NCI-H2107 (cell line): Measurements from ENCODE around the gene KAZN.

ENCODE experiments used
- DNase-seq: peaks from one replicate; lab custom pipeline; 2025; lab: John Stamatoyannopoulos, UW

KAZN gene

GRCh38 chr1:14743368-14743767 is 144.9 kb downstream of the KAZN start:
- no peak for DNase-seq

- DNase-seq: no peak
Observed at GRCh38 chr1:14745001-14745720, 146.7 kb downstream of the KAZN start.

GRCh38 chr1:14745789-14746188 is 147.3 kb downstream of the KAZN start:
- DNase-seq: no peak

- DNase-seq: no peak
Observed at GRCh38 chr1:14746393-14746792, 147.9 kb downstream of the KAZN start.

GRCh38 chr1:14748151-14748550 is 149.7 kb downstream of the KAZN start:
- no peak for DNase-seq

GRCh38 chr1:14748977-14749376 is 150.5 kb downstream of the KAZN start:
- no peak for DNase-seq

- no peak for DNase-seq
Observed at GRCh38 chr1:14750490-14750889, 152.0 kb downstream of the KAZN start.

GRCh38 chr1:14755518-14756252 is 157.2 kb downstream of the KAZN start:
- DNase-seq: no peak

- DNase-seq: no peak
Observed at GRCh38 chr1:14756589-14757285, 158.3 kb downstream of the KAZN start.

GRCh38 chr1:14757286-14757625 is 158.8 kb downstream of the KAZN start:
- DNase-seq: no peak

- no peak for DNase-seq
Observed at GRCh38 chr1:14759042-14759818, 160.7 kb downstream of the KAZN start.

GRCh38 chr1:14759843-14760242 is 161.4 kb downstream of the KAZN start:
- no peak for DNase-seq

- DNase-seq: no peak
Observed at GRCh38 chr1:14760780-14761179, 162.3 kb downstream of the KAZN start.

GRCh38 chr1:14761291-14762153 is 163.0 kb downstream of the KAZN start:
- DNase-seq: no peak

GRCh38 chr1:14763977-14764376 is 165.5 kb downstream of the KAZN start:
- no peak for DNase-seq

- no peak for DNase-seq
Observed at GRCh38 chr1:14765773-14766172, 167.3 kb downstream of the KAZN start.

GRCh38 chr1:14767075-14767474 is 168.6 kb downstream of the KAZN start:
- no peak for DNase-seq

GRCh38 chr1:14768582-14769304 is 170.3 kb downstream of the KAZN start:
- DNase-seq: no peak

- no peak for DNase-seq
Observed at GRCh38 chr1:14769486-14770274, 171.2 kb downstream of the KAZN start.
